Immature natural killer cell (primary cell): ENCODE measurements around the gene ETV6. TPM values are rescaled to one million over a fixed set of nuclear protein-coding genes. Genes with fewer than 3 reads are reported as not detected.

Source experiments
- DNase-seq, 3 donors: peaks; one replicate each; pipeline ENCODE4 v3.0.0; 2022; ENCODE audit warnings: mixed read lengths in 1 of 3
- H3K27ac Mint-ChIP-seq, 6 donors: one replicate each; pipeline ENCODE4 v1.8.0; 2020; ENCODE audit warnings: mixed read lengths in 6 of 6, mild to moderate bottlenecking in 5 of 6, inconsistent platforms in 4 of 6, moderate library complexity in 3 of 6
- H3K27me3 Mint-ChIP-seq, 3 donors: one replicate each; pipeline ENCODE4 v1.8.0; 2020 to 2021; ENCODE audit warnings: low read depth in 3 of 3, mild to moderate bottlenecking in 3 of 3, mixed read lengths in 3 of 3, moderate library complexity in 3 of 3, inconsistent platforms in 1 of 3
- H3K36me3 Mint-ChIP-seq, 3 donors: one replicate each; pipeline ENCODE4 v1.8.0; 2020; ENCODE audit warnings: mixed read lengths in 3 of 3, inconsistent platforms in 2 of 3, mild to moderate bottlenecking in 2 of 3
- H3K4me1 Mint-ChIP-seq, 2 donors: one replicate each; pipeline ENCODE4 v1.8.0; 2020; ENCODE audit warnings: inconsistent platforms in 2 of 2, mild to moderate bottlenecking in 2 of 2, mixed read lengths in 2 of 2, moderate library complexity in 1 of 2
- H3K4me3 Mint-ChIP-seq, 5 donors: one replicate each; pipeline ENCODE4 v1.8.0; 2020; ENCODE audit warnings: mild to moderate bottlenecking in 5 of 5, mixed read lengths in 5 of 5, inconsistent platforms in 3 of 5, moderate library complexity in 3 of 5
- H3K9me3 Mint-ChIP-seq, 6 donors: one replicate each; pipeline ENCODE4 v1.8.0; 2020; ENCODE audit warnings: mild to moderate bottlenecking in 6 of 6, mixed read lengths in 6 of 6, inconsistent platforms in 4 of 6, moderate library complexity in 3 of 6
- polyA plus RNA-seq, 3 donors: library from polyadenylated mRNA; unstranded; fragments of 300-500 nt; fragmentation: Illumina TruSeq; gene quantifications; one replicate each; pipeline ENCODE4 v1.2.3, GENCODE V29; 2021

Gene ETV6
- polyA plus RNA-seq, 3 donors from 2014 or later, result 3.0 to 5.4 (median 3.2) TPM

- H3K27ac Mint-ChIP-seq, result no peak overlapping the region
Observed at GRCh38 chr12:11861155-11861863, 211.8 kb downstream of the ETV6 start.

GRCh38 chr12:11861864-11862600, 212.6 kb downstream of the ETV6 start:
- H3K9me3 Mint-ChIP-seq, result peaks cover under 1 to 18% (median 10%) of the 10 kb centered on the region in 6 donors
- peaks cover 28 to 46% (median 39%) of the 10 kb centered on the region in 3 donors for H3K36me3 Mint-ChIP-seq
- H3K27me3 Mint-ChIP-seq, result no peaks in the 10 kb centered on the region
- H3K4me3 Mint-ChIP-seq, result no peak overlapping the region
- H3K27ac Mint-ChIP-seq, result peak overlapping the region in 1 of 6 donors; percentile 56
- H3K4me1 Mint-ChIP-seq, result peaks cover 6 to 20% of the 10 kb centered on the region in 2 donors
- DNase-seq, result no peak

More at GRCh38 chr12:11861155-11861863, 211.8 kb downstream of the ETV6 start:
- Mint-ChIP-seq H3K4me3 (no peak overlapping the region), H3K9me3 (peaks cover 0 to 11% (median 8%) of the 10 kb centered on the region in 6 donors), H3K27me3 (no peaks in the 10 kb centered on the region), H3K36me3 (peaks cover 23 to 41% (median 33%) of the 10 kb centered on the region in 3 donors), H3K4me1 (peaks cover 6 to 20% of the 10 kb centered on the region in 2 donors)
- no peak for DNase-seq

DNA sequence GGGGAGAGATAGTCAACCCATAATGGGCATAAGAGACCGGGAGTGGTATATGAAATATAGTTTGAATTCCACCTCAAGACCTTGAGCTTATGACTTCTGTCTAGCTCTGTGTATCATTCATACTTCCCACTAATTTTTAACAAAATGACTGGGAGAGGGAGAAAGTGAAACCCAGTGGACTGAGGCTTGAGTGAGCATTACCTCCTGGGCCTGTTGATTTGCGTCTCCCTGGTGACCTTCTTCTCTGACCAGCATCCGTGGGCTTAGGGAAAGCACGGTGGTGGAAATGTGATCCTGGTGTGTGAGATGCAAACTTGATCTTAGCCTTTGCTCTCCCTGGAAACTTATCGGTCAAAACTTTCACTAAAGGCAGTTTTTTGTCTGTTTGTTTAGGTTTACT, 213.3 kb downstream of the ETV6 start:
- no peak for DNase-seq
- no peak overlapping the region for H3K27ac Mint-ChIP-seq
- H3K4me3 Mint-ChIP-seq, result no peak overlapping the region
- H3K36me3 Mint-ChIP-seq, result peaks cover 35 to 48% (median 41%) of the 10 kb centered on the region in 3 donors
- peaks cover 6 to 20% of the 10 kb centered on the region in 2 donors for H3K4me1 Mint-ChIP-seq
- peaks cover 2 to 18% (median 10%) of the 10 kb centered on the region in 6 donors for H3K9me3 Mint-ChIP-seq
- no peaks in the 10 kb centered on the region for H3K27me3 Mint-ChIP-seq

- no peak overlapping the region for H3K27ac Mint-ChIP-seq
- peaks cover 33 to 47% (median 41%) of the 10 kb centered on the region in 3 donors for H3K36me3 Mint-ChIP-seq
- no peaks in the 10 kb centered on the region for H3K27me3 Mint-ChIP-seq
- no peak for DNase-seq
- H3K4me3 Mint-ChIP-seq, result no peak overlapping the region
- H3K4me1 Mint-ChIP-seq, result peaks cover 6 to 20% of the 10 kb centered on the region in 2 donors
- peaks cover 2 to 18% (median 10%) of the 10 kb centered on the region in 6 donors for H3K9me3 Mint-ChIP-seq
Observed at GRCh38 chr12:11863478-11863906, 214.0 kb downstream of the ETV6 start.

GRCh38 chr12:11863988-11864387, 214.5 kb downstream of the ETV6 start:
- H3K4me3 Mint-ChIP-seq, result no peak overlapping the region
- H3K9me3 Mint-ChIP-seq, result peaks cover 2 to 18% (median 10%) of the 10 kb centered on the region in 6 donors
- peaks cover 6 to 16% of the 10 kb centered on the region in 2 donors for H3K4me1 Mint-ChIP-seq
- no peak for DNase-seq
- H3K27me3 Mint-ChIP-seq, result no peaks in the 10 kb centered on the region
- H3K36me3 Mint-ChIP-seq, result peaks cover 31 to 43% (median 41%) of the 10 kb centered on the region in 3 donors
- H3K27ac Mint-ChIP-seq, result peak overlapping the region in 1 of 6 donors; percentile 74

DNA sequence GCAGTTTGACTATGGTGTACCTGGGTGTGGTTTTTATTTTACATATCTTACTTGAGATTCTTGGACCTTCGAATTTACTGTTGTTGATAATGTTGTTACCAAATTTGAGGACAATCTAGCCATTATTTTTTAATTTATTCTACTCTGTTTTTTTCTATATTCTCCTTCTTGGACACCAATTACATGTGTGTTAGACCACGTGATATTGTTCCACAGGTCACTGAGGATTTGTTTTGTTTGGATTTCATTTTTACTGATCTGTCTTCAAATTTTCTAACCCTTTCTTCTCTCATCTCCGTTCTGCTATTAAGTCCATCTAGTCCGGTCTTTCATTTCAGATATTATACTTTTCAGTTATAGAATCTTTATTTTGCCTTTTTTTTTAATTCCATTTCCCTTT, 216.3 kb downstream of the ETV6 start:
- H3K4me1 Mint-ChIP-seq, result peaks cover under 1 to 3% of the 10 kb centered on the region in 2 donors
- no peak overlapping the region for H3K27ac Mint-ChIP-seq
- DNase-seq, result no peak
- H3K27me3 Mint-ChIP-seq, result no peaks in the 10 kb centered on the region
- peaks cover 2 to 18% (median 10%) of the 10 kb centered on the region in 6 donors for H3K9me3 Mint-ChIP-seq
- H3K4me3 Mint-ChIP-seq, result no peak overlapping the region
- H3K36me3 Mint-ChIP-seq, result peaks cover 31 to 57% (median 47%) of the 10 kb centered on the region in 3 donors

DNA sequence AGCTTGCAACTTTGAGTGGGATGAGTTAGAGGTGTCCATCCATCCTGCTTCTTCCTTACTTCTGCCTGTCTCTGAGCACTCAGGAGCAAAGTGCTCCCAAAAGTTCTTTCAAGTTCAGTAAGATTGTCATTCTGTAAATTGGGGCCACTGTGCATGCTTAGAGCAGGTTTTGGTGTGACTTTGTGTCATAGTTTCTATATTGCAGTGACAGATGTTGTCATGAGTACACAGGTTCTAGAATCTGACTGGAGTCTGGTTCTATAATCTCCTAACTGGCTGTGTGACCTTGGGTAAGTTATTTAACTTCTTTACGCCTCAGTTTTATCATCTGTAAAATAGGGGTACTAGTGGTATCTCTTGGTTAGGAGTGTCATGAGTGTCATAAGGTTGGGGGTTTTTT, 218.6 kb downstream of the ETV6 start:
- no peak for DNase-seq
- no peak overlapping the region for H3K4me3 Mint-ChIP-seq
- peaks cover 0 to 3% of the 10 kb centered on the region in 2 donors for H3K4me1 Mint-ChIP-seq
- H3K27ac Mint-ChIP-seq, result no peak overlapping the region
- no peaks in the 10 kb centered on the region for H3K27me3 Mint-ChIP-seq
- peaks cover 2 to 18% (median 10%) of the 10 kb centered on the region in 6 donors for H3K9me3 Mint-ChIP-seq
- H3K36me3 Mint-ChIP-seq, result peaks cover 40 to 62% (median 56%) of the 10 kb centered on the region in 3 donors

- no peaks in the 10 kb centered on the region for H3K27me3 Mint-ChIP-seq
- H3K36me3 Mint-ChIP-seq, result peaks cover 31 to 56% (median 50%) of the 10 kb centered on the region in 3 donors
- H3K27ac Mint-ChIP-seq, result no peak overlapping the region
Observed at GRCh38 chr12:11869406-11869805, 219.9 kb downstream of the ETV6 start.

GRCh38 chr12:11870041-11870451, 220.6 kb downstream of the ETV6 start:
- H3K36me3 Mint-ChIP-seq, result peaks cover 28 to 52% (median 48%) of the 10 kb centered on the region in 3 donors
- H3K4me3 Mint-ChIP-seq, result no peak overlapping the region
- DNase-seq, result no peak
- H3K9me3 Mint-ChIP-seq, result peaks cover 2 to 18% (median 10%) of the 10 kb centered on the region in 6 donors
- H3K27ac Mint-ChIP-seq, result no peak overlapping the region
- H3K4me1 Mint-ChIP-seq, result peaks cover under 1 to 3% of the 10 kb centered on the region in 2 donors
- no peaks in the 10 kb centered on the region for H3K27me3 Mint-ChIP-seq

More at GRCh38 chr12:11869406-11869805, 219.9 kb downstream of the ETV6 start:
- no peak overlapping the region for H3K4me3 Mint-ChIP-seq
- peaks cover 2 to 18% (median 10%) of the 10 kb centered on the region in 6 donors for H3K9me3 Mint-ChIP-seq
- H3K4me1 Mint-ChIP-seq, result no peaks in the 10 kb centered on the region
- DNase-seq, result no peak

- Mint-ChIP-seq H3K4me1 (peaks cover 17 to 23% of the 10 kb centered on the region in 2 donors), H3K27ac (no peak overlapping the region), H3K27me3 (no peaks in the 10 kb centered on the region), H3K9me3 (peaks cover 0 to 1% (median 0%) of the 10 kb centered on the region in 6 donors), H3K36me3 (peaks cover 20 to 37% (median 36%) of the 10 kb centered on the region in 3 donors), H3K4me3 (no peak overlapping the region)
- DNase-seq, result no peak
Observed at GRCh38 chr12:11872055-11872454, 222.6 kb downstream of the ETV6 start.

- H3K4me1 Mint-ChIP-seq, result peaks cover 17 to 39% of the 10 kb centered on the region in 2 donors
- peak overlapping the region in 1 of 6 donors; percentile 56 for H3K27ac Mint-ChIP-seq
- no peak overlapping the region for H3K4me3 Mint-ChIP-seq
- H3K36me3 Mint-ChIP-seq, result peaks cover 21 to 36% (median 26%) of the 10 kb centered on the region in 3 donors
- H3K9me3 Mint-ChIP-seq, result no peaks in the 10 kb centered on the region
- H3K27me3 Mint-ChIP-seq, result no peaks in the 10 kb centered on the region
- no peak for DNase-seq
Observed at GRCh38 chr12:11875414-11875935, 226.0 kb downstream of the ETV6 start.

- peaks cover 24 to 31% (median 27%) of the 10 kb centered on the region in 3 donors for H3K36me3 Mint-ChIP-seq
- H3K4me3 Mint-ChIP-seq, result no peak overlapping the region
- no peaks in the 10 kb centered on the region for H3K9me3 Mint-ChIP-seq
- peak overlapping the region in 2 of 6 donors; percentile 54 to 68 for H3K27ac Mint-ChIP-seq
- H3K27me3 Mint-ChIP-seq, result no peaks in the 10 kb centered on the region
- DNase-seq, result no peak
- H3K4me1 Mint-ChIP-seq, result peaks cover 17 to 41% of the 10 kb centered on the region in 2 donors
Observed at GRCh38 chr12:11876307-11876706, 226.8 kb downstream of the ETV6 start.

DNA sequence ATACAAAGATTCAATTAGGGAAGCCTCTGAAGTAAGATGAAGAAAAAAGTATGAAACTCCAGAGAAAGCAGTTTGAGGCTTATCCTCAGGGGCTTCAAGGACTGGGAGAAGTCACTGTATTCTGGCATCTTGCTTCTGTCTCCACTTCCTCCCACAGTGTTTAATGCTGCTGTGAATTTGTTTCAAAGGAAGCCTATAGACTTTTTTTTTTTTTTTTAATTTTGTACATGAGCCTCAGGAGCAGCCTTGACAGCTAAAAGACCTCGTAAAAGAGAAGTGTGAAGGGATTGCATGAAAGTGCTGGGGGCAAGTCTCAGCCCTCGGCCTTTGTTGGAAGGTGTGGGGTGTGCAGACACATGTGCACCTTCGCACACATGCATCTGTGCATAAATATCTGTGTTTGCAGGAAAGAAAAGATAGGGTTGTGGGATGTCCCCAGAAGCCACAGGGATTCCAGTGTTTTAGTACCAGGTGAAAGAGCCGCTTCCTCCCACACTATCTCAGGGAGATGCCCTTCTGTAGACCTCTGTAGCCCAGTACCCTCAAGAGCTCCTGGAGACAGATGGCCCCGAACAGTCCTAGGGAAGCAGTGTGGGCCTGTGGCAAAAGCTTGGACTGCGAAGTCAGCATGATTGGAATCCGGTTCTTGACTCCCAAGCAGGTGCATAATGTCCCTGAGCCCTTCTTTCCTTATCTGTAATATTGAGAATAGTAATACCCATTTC, 227.8 kb downstream of the ETV6 start:
- Mint-ChIP-seq H3K36me3 (peaks cover 16 to 22% (median 20%) of the 10 kb centered on the region in 3 donors), H3K9me3 (no peaks in the 10 kb centered on the region), H3K4me1 (peaks cover 17 to 41% of the 10 kb centered on the region in 2 donors)

More for the DNA sequence above, 227.8 kb downstream of the ETV6 start:
- Mint-ChIP-seq H3K27ac (peak overlapping the region in 2 of 6 donors; percentile 7 to 65), H3K27me3 (no peaks in the 10 kb centered on the region), H3K4me3 (no peak overlapping the region)
- DNase-seq, result no peak
